ENCODE results near the gene ORAI2.
"Not testable (repeated sequence)": the region's sequence is repeated elsewhere in the genome, so short reads cannot be mapped to it uniquely, and the experiment has no call there.

ORAI2 gene

GRCh38 chr7:102494473-102495149 lies 61.2 kb downstream of the ORAI2 start:
- H3K4me3 ChIP-seq (ENCODE audit: low read depth, low read length), result not testable (repeated sequence)

GRCh38 chr7:102496861-102497260 lies 63.5 kb downstream of the ORAI2 start:
- not testable (repeated sequence) for H3K4me3 ChIP-seq (ENCODE audit: low read depth, low read length)

- H3K4me3 ChIP-seq (ENCODE audit: low read depth, low read length), result not testable (repeated sequence)
These were observed 63.9 kb downstream of the ORAI2 start for GRCh38 chr7:102497308-102497707.

GRCh38 chr7:102498321-102498720 lies 64.9 kb downstream of the ORAI2 start:
- not testable (repeated sequence) for H3K4me3 ChIP-seq (ENCODE audit: low read depth, low read length)

GRCh38 chr7:102503141-102503540 lies 69.8 kb downstream of the ORAI2 start:
- not testable (repeated sequence) for H3K4me3 ChIP-seq (ENCODE audit: low read depth, low read length)

- H3K4me3 ChIP-seq (ENCODE audit: low read depth, low read length), result not testable (repeated sequence)
These were observed 72.2 kb downstream of the ORAI2 start for GRCh38 chr7:102505298-102506185.

All from iPS-11a (cell line).